Urinary bladder (tissue), 4 donors: ENCODE data around the gene CCDC80. TPM values are rescaled to one million over a fixed set of nuclear protein-coding genes. Genes with fewer than 3 reads are reported as not detected.

Source experiments
- DNase-seq: peaks from one replicate; pipeline ENCODE4 v3.0.0-alpha.2; 2015; ENCODE audit errors: extremely low spot score
- H3K27ac ChIP-seq: one replicate; pipeline ENCODE4 v1.5.1; 2013; ENCODE audit warnings: low read depth, mild to moderate bottlenecking, moderate library complexity
- H3K36me3 ChIP-seq: one replicate; pipeline ENCODE4 v1.6.1; 2013; ENCODE audit warnings: mild to moderate bottlenecking, moderate library complexity; ENCODE audit not compliant: insufficient read depth
- H3K4me1 ChIP-seq: one replicate; pipeline ENCODE4 v1.6.1; 2013; ENCODE audit warnings: mild to moderate bottlenecking, moderate library complexity; ENCODE audit not compliant: insufficient read depth
- H3K4me3 ChIP-seq: one replicate; pipeline ENCODE4 v1.5.1; 2013; ENCODE audit warnings: low read depth, low read length
- WGBS: extraction: QIAGEN DNeasy Blood & Tissue Kit; methylation state at CpG from one replicate; pipeline ENCODE4 v1.1.7; 2013; 5-methylcytosine and 5-hydroxymethylcytosine counted together
- polyA plus RNA-seq: library from polyadenylated mRNA; stranded (reverse); fragments of 200-250 nt; gene quantifications from one replicate; pipeline ENCODE4 v1.2.3, GENCODE V29; 2013
- total RNA-seq: library from RNA; depleted of rRNA; stranded (reverse); fragments of >200 nt; gene quantifications from one replicate; pipeline ENCODE4 v1.2.3, GENCODE V29; 2014
- donor health status: healthy with polysubstance abuse.
- donor health status: healthy.

The CCDC80 gene
- total and polyA plus RNA-seq, 2 donors: 62.3 to 128 TPM

GRCh38 chr3:112634786-112635541 is 6.0 kb downstream of the CCDC80 start:
- no peaks in the 10 kb centered on the region for H3K4me1 ChIP-seq
- 67% methylated on average over 4 of the region's 4 CpGs for WGBS
- no peak for DNase-seq
- no peak overlapping the region for H3K4me3 ChIP-seq
- H3K36me3 ChIP-seq: no peaks in the 10 kb centered on the region
- peak overlapping the region; percentile 35 for H3K27ac ChIP-seq

- H3K27ac ChIP-seq: no peak overlapping the region
- no peak for DNase-seq
- H3K4me3 ChIP-seq: no peak overlapping the region
- 13% methylated on average over 1 of the region's 1 CpG for WGBS
- no peaks in the 10 kb centered on the region for H3K36me3 ChIP-seq
- H3K4me1 ChIP-seq: no peaks in the 10 kb centered on the region
Observed at GRCh38 chr3:112633757-112634156, 7.2 kb downstream of the CCDC80 start.

- H3K36me3 ChIP-seq: no peaks in the 10 kb centered on the region
- H3K27ac ChIP-seq: peak overlapping the region; percentile 23
- no peaks in the 10 kb centered on the region for H3K4me1 ChIP-seq
- no peak overlapping the region for H3K4me3 ChIP-seq
- DNase-seq: no peak
- WGBS: 43% methylated on average over 3 of the region's 3 CpGs
Observed at GRCh38 chr3:112633191-112633590, 7.8 kb downstream of the CCDC80 start.

- Histone ChIP-seq H3K4me3 (no peak overlapping the region), H3K4me1 (no peaks in the 10 kb centered on the region), H3K27ac (no peak overlapping the region), H3K36me3 (no peaks in the 10 kb centered on the region)
- DNase-seq: no peak
- WGBS: 39% methylated on average over 4 of the region's 4 CpGs
Observed at GRCh38 chr3:112632596-112632995, 8.3 kb downstream of the CCDC80 start.

GRCh38 chr3:112631257-112631656 is 9.7 kb downstream of the CCDC80 start:
- no peak for DNase-seq
- Histone ChIP-seq H3K4me1 (no peaks in the 10 kb centered on the region), H3K27ac (no peak overlapping the region), H3K36me3 (no peaks in the 10 kb centered on the region), H3K4me3 (no peak overlapping the region)
- 88% methylated on average over 3 of the region's 3 CpGs for WGBS

- no peak for DNase-seq
- Histone ChIP-seq H3K4me1 (no peaks in the 10 kb centered on the region), H3K4me3 (no peak overlapping the region), H3K36me3 (no peaks in the 10 kb centered on the region), H3K27ac (no peak overlapping the region)
- 25% methylated on average over 7 of the region's 7 CpGs for WGBS
Observed at GRCh38 chr3:112629425-112629824, 11.5 kb downstream of the CCDC80 start.

- H3K4me1 ChIP-seq: no peaks in the 10 kb centered on the region
- H3K27ac ChIP-seq: no peak overlapping the region
- no peak overlapping the region for H3K4me3 ChIP-seq
- DNase-seq: no peak
- 56% methylated on average over 1 of the region's 1 CpG for WGBS
- no peaks in the 10 kb centered on the region for H3K36me3 ChIP-seq
Observed at GRCh38 chr3:112627919-112628466, 12.9 kb downstream of the CCDC80 start.

- no peak for DNase-seq
- H3K27ac ChIP-seq: no peak overlapping the region
- WGBS: 40% methylated on average over 4 of the region's 4 CpGs
- H3K4me3 ChIP-seq: no peak overlapping the region
- H3K36me3 ChIP-seq: no peaks in the 10 kb centered on the region
- no peaks in the 10 kb centered on the region for H3K4me1 ChIP-seq
Observed at GRCh38 chr3:112627419-112627818, 13.5 kb downstream of the CCDC80 start.

GRCh38 chr3:112623717-112624116 is 17.2 kb downstream of the CCDC80 start:
- no peak overlapping the region for H3K27ac ChIP-seq
- WGBS: 96% methylated on average over 1 of the region's 1 CpG
- no peaks in the 10 kb centered on the region for H3K36me3 ChIP-seq
- no peak for DNase-seq
- H3K4me1 ChIP-seq: no peaks in the 10 kb centered on the region
- H3K4me3 ChIP-seq: no peak overlapping the region

GRCh38 chr3:112623213-112623612 is 17.7 kb downstream of the CCDC80 start:
- Histone ChIP-seq H3K36me3 (no peaks in the 10 kb centered on the region), H3K4me3 (no peak overlapping the region), H3K27ac (no peak overlapping the region), H3K4me1 (no peaks in the 10 kb centered on the region)
- WGBS: 88% methylated on average over 5 of the region's 5 CpGs
- DNase-seq: no peak

- 90% methylated on average over 2 of the region's 2 CpGs for WGBS
- Histone ChIP-seq H3K36me3 (no peaks in the 10 kb centered on the region), H3K27ac (no peak overlapping the region), H3K4me1 (no peaks in the 10 kb centered on the region), H3K4me3 (no peak overlapping the region)
- no peak for DNase-seq
Observed at GRCh38 chr3:112619295-112619694, 21.6 kb downstream of the CCDC80 start.

GRCh38 chr3:112617285-112617684 is 23.7 kb downstream of the CCDC80 start:
- no peaks in the 10 kb centered on the region for H3K36me3 ChIP-seq
- DNase-seq: no peak
- no peak overlapping the region for H3K27ac ChIP-seq
- WGBS: 94% methylated on average over 2 of the region's 2 CpGs
- no peak overlapping the region for H3K4me3 ChIP-seq
- no peaks in the 10 kb centered on the region for H3K4me1 ChIP-seq

GRCh38 chr3:112615989-112616731 is 24.8 kb downstream of the CCDC80 start:
- DNase-seq: no peak
- Histone ChIP-seq H3K4me3 (no peak overlapping the region), H3K4me1 (no peaks in the 10 kb centered on the region), H3K27ac (no peak overlapping the region), H3K36me3 (no peaks in the 10 kb centered on the region)
- whole genome bisulfite sequencing: 69% methylated on average over 7 of the region's 7 CpGs
